Panc1 (cell line): Measurements from ENCODE around the gene DNAJA3. TPM values are rescaled to one million over a fixed set of nuclear protein-coding genes. Genes with fewer than 3 reads are reported as not detected.

Experiments
- ATAC-seq: fragments of 200-7000 bp; cut with Tn5 transposase; 2 replicates; pipeline ENCODE4 v1.9.1; 2020; ENCODE audit warnings: mild to moderate bottlenecking, moderate library complexity
- BruUV-seq: library from RNA; stranded (reverse); fragments of 400-500 nt; replicated peaks from 2 replicates; lab custom pipeline; 2021; lab: Mats Ljungman, UMichigan
- CTCF ChIA-PET: fragments of 300-600 bp; sonication (Branson Sonifier 250); formaldehyde crosslinking; loops from one replicate; lab custom pipeline; 2022; ENCODE audit warnings: antibody characterized with exemption; lab: Charles Lee
- POLR2A ChIA-PET: fragments of 300-600 bp; sonication (Branson Sonifier 250); formaldehyde crosslinking; loops from one replicate; lab custom pipeline; 2022; ENCODE audit warnings: antibody characterized with exemption; lab: Charles Lee
- DNase-seq: peaks from one replicate; pipeline ENCODE4 v3.0.0-alpha.2; 2010; ENCODE audit warnings: low read depth, low spot score
- H3K27ac ChIP-seq: 2 replicates; pipeline ENCODE4 v1.5.1; 2011; ENCODE audit warnings: mild to moderate bottlenecking, low read length, inconsistent platforms
- H3K27me3 ChIP-seq: fragments of 200-500 bp; sonication (Bioruptor generic); 2 replicates; pipeline ENCODE4 v1.6.0; 2014; ENCODE audit warnings: low read length, inconsistent platforms; ENCODE audit not compliant: control insufficient read depth, insufficient read depth
- H3K36me3 ChIP-seq: fragments of 200-500 bp; sonication (Bioruptor generic); 2 replicates; pipeline ENCODE4 v1.5.1; 2014; ENCODE audit warnings: inconsistent platforms, mild to moderate bottlenecking, low read length, moderate library complexity; ENCODE audit not compliant: control insufficient read depth, insufficient read depth
- H3K4me1 ChIP-seq: 2 replicates; pipeline ENCODE4 v1.5.1; 2011; ENCODE audit warnings: inconsistent platforms, mild to moderate bottlenecking, low read length, moderate library complexity; ENCODE audit not compliant: control insufficient read depth, insufficient read depth
- H3K4me3 ChIP-seq, 2 experiments: 2 replicates each; pipeline ENCODE4 v1.5.1; 2011 to 2012; ENCODE audit warnings: low read depth in 2 of 2, low read length in 2 of 2, mild to moderate bottlenecking in 2 of 2, inconsistent platforms in 1 of 2, moderate library complexity in 1 of 2
- H3K9me3 ChIP-seq: fragments of 200-500 bp; sonication (Bioruptor generic); 2 replicates; pipeline ENCODE4 v1.5.1; 2014; ENCODE audit warnings: low read depth, mild to moderate bottlenecking, inconsistent platforms, low read length, moderate library complexity; ENCODE audit not compliant: control insufficient read depth, insufficient read depth
- POLR2AphosphoS5 ChIP-seq: IDR thresholded peaks from 2 replicates; pipeline ENCODE4 v1.6.1; 2012; ENCODE audit warnings: mild to moderate bottlenecking, low read depth, low read length, moderate library complexity
- TCF7L2 ChIP-seq: IDR thresholded peaks from 2 replicates; pipeline ENCODE4 v1.6.1; 2011; ENCODE audit warnings: mild to moderate bottlenecking, low read depth, low read length, inconsistent platforms
- in situ Hi-C: cut with HindIII; loops from 2 replicates; pipeline ENCODE4 v1.10.0; 2016; ENCODE audit warnings: low sequenced_read_pairs, low pct_unique_long_range_greater_than_20kb
- intact Hi-C: fragments of 100-400 bp; cut with micrococcal nuclease; formaldehyde crosslinking; loops from one replicate; pipeline ENCODE4 v1.10.0; 2022; ENCODE audit not compliant: unreplicated experiment
- total RNA-seq: library from RNA; stranded (reverse); gene quantifications from one replicate; pipeline ENCODE4 v1.2.1, GENCODE V29; 2021; ENCODE audit not compliant: unreplicated experiment

The DNAJA3 gene
- total RNA-seq, 1 experiment from 2014 or later: 68.7 TPM

DNA sequence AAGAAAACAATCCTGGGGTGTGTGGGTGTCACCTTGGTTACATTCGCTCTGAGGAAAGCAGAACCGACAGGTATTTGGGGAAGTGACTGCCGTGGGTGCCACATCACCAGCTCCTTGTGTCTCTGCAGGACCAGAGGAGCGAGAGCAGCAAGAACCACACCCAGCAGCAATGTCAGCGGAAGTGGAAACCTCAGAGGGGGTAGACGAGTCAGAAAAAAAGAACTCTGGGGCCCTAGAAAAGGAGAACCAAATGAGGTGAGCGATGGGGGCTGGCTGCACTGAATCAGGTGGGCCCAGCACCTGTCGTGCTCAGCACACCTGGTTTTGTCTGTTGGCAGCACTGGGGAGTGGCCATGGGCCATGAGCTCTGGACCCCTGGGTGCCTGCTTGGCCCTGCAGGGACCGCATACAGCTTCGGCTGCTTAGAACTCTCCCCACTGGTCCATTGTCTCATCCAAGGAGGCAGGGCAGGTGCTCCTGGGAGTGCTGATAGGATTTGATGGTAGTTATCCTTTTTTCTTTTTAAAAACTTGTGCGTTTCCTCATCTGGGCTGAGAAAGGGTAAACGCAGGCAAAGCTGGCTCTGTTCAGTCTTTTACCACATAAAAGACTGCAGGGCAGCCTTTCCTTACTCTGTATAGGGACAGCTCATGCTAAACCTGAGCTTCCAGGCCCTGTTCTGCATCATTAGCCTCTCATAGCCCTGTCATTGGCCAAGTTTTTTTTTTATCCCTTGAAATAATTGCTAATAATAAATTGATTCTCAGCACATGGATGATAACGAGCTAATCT is 79.9 kb downstream of the DNAJA3 start:
- BruUV-seq: no TSS peak
- no peaks in the 10 kb centered on the region for H3K27me3 ChIP-seq
- no peak for DNase-seq
- peaks cover 2% of the 10 kb centered on the region; the same call in 1 of the 2 replicates for H3K36me3 ChIP-seq
- no peak overlapping the region for H3K27ac ChIP-seq
- H3K4me3 ChIP-seq: no peak overlapping the region
- TF ChIP-seq POLR2AphosphoS5 (no peak), TCF7L2 (no peak)
- POLR2A ChIA-PET: interaction anchor here (0.5 kb wide), 1 partner anchor 130 kb away, joined by 3 read pairs; no protein-coding TSS in a partner anchor
- in situ Hi-C loops: no loop called here
- intact Hi-C loops: no loop called here
- no peak for ATAC-seq
- no peaks in the 10 kb centered on the region for H3K9me3 ChIP-seq
- peaks cover 12% of the 10 kb centered on the region for H3K4me1 ChIP-seq
- CTCF ChIA-PET: no interaction called here

Other genes with a start within 250 kb of the DNAJA3 start
- not detected for gene SRL, start 183.8 kb upstream of the DNAJA3 start, total RNA-seq
- gene TFAP4, start 152.8 kb upstream of the DNAJA3 start, total RNA-seq: 11.1 TPM
- gene GLIS2, start 109.8 kb upstream of the DNAJA3 start, total RNA-seq: 87.3 TPM
- 104 TPM for gene PAM16, start 74.5 kb upstream of the DNAJA3 start, total RNA-seq
- 33.5 TPM for gene VASN, start 54.0 kb upstream of the DNAJA3 start, total RNA-seq
- 37.5 TPM for gene CORO7, start 9.3 kb upstream of the DNAJA3 start, total RNA-seq
- gene NMRAL1, start 48.8 kb downstream of the DNAJA3 start, total RNA-seq: 109 TPM
- 72.6 TPM for gene HMOX2, start 50.5 kb downstream of the DNAJA3 start, total RNA-seq
- gene CDIP1, start 112.9 kb downstream of the DNAJA3 start, total RNA-seq: 26.8 TPM
- gene C16orf96, start 130.5 kb downstream of the DNAJA3 start, total RNA-seq: 0.15 TPM
- 29.9 TPM for gene UBALD1, start 189.0 kb downstream of the DNAJA3 start, total RNA-seq
- gene MGRN1, start 199.0 kb downstream of the DNAJA3 start, total RNA-seq: 59.7 TPM